Stomach (tissue), 9 donors: ENCODE measurements around the gene SLBP. TPM values are rescaled to one million over a fixed set of nuclear protein-coding genes. Genes with fewer than 3 reads are reported as not detected.

Experiments used
- DNase-seq, 2 donors: peaks; one replicate each; pipeline versions ENCODE4 v3.0.0 to v3.0.0-alpha.2; 2013 to 2019
- H3K27ac ChIP-seq, 5 donors: fragments of 200-600 bp in 4 of 5; sonication (generic) in 4 of 5; one replicate each; pipeline ENCODE4 v1.5.1; 2013 to 2019; ENCODE audit warnings: mild to moderate bottlenecking in 1 of 5, moderate library complexity in 1 of 5
- H3K27me3 ChIP-seq, 3 donors: fragments of 200-600 bp; sonication (generic); one replicate each; pipeline ENCODE4 v1.5.1; 2017 to 2019; ENCODE audit warnings: mixed run types in 1 of 3
- H3K36me3 ChIP-seq, 4 donors: fragments of 200-600 bp; sonication (generic); 1 replicate in 3 of 4; 2 replicates in 1 of 4; pipeline ENCODE4 v1.5.1; 2016 to 2019
- H3K4me1 ChIP-seq, 4 donors: fragments of 200-600 bp; sonication (generic); one replicate each; pipeline ENCODE4 v1.5.1; 2016 to 2019
- H3K4me3 ChIP-seq, 4 donors: fragments of 200-600 bp; sonication (generic) in 3 of 4; one replicate each; pipeline ENCODE4 v1.5.1; 2016 to 2019; ENCODE audit warnings: mild to moderate bottlenecking in 1 of 4
- H3K9me3 ChIP-seq, 4 donors: fragments of 200-600 bp; sonication (generic); one replicate each; pipeline ENCODE4 v1.5.1; 2016 to 2019
- CTCF ChIP-seq, 7 experiments: fragments of 450-650 bp in 4 of 7; fragments of 200-600 bp in 3 of 7; sonication (generic) in 3 of 7; IDR thresholded peaks; one replicate each; pipeline ENCODE4 v1.5.1; 2016 to 2019; ENCODE audit warnings: antibody characterized with exemption in 7 of 7, control low read depth in 2 of 7, mild to moderate bottlenecking in 1 of 7
- EP300 ChIP-seq: sonication (generic); formaldehyde crosslinking; IDR thresholded peaks from one replicate; pipeline ENCODE4 v1.6.1; 2017; ENCODE audit warnings: antibody characterized with exemption
- POLR2A ChIP-seq, 4 donors: fragments of 450-650 bp; IDR thresholded peaks; one replicate each; pipeline ENCODE4 v1.6.1; 2016; ENCODE audit warnings: antibody characterized with exemption in 4 of 4, control low read depth in 2 of 4, mild to moderate bottlenecking in 1 of 4, moderate library complexity in 1 of 4
- POLR2AphosphoS5 ChIP-seq, 3 donors: sonication (generic); formaldehyde crosslinking; IDR thresholded peaks; one replicate each; pipeline ENCODE4 v1.6.1; 2016; ENCODE audit warnings: antibody characterized with exemption in 3 of 3
- WGBS, 5 donors: extraction: QIAGEN DNeasy Blood & Tissue Kit in 3 of 5; methylation state at CpG; one replicate each; pipeline versions ENCODE4 v1.1.5 to v1.1.7; 2013 to 2018; 5-methylcytosine and 5-hydroxymethylcytosine counted together
- intact Hi-C: fragments of 100-400 bp; cut with DNase I; formaldehyde crosslinking; loops from one replicate; pipeline ENCODE4 v1.15.1; 2023; ENCODE audit warnings: low total_unique reads
- polyA plus RNA-seq, 3 donors: library from polyadenylated mRNA; stranded (reverse); fragments of 200-250 nt; gene quantifications; one replicate each; pipeline ENCODE4 v1.2.3, GENCODE V29; 2013
- total RNA-seq, 5 donors: library from RNA; depleted of rRNA; stranded (reverse); fragments of >200 nt; gene quantifications; one replicate each; pipeline versions ENCODE4 v1.1.0 to v1.2.3, GENCODE V29; 2014 to 2016
- donor health status: healthy with polysubstance abuse.
- donor health status: Bipolar disorder and iron deficiency.
- donor health status: healthy.

The SLBP gene
- total and polyA plus RNA-seq, 8 donors = 28.3 to 163 (median 38.1) TPM

GRCh38 chr4:1725521-1725920, 13.4 kb upstream of the SLBP start:
- no peak for TF ChIP-seq EP300
- no peak for TF ChIP-seq POLR2A (IDR thresholded peaks at IDR 0.05)
- no peak for TF ChIP-seq POLR2AphosphoS5 (IDR thresholded peaks at IDR 0.05)
- TF ChIP-seq CTCF (IDR thresholded peaks at IDR 0.05) = no peak
- peaks cover 38 to 73% (median 59%) of the 10 kb centered on the region in 4 donors for H3K4me1 ChIP-seq
- no peaks in the 10 kb centered on the region for H3K27me3 ChIP-seq
- WGBS, 5 donors = 90 to 97% (median 95%) methylated on average over 3 to 10 of the region's 10 CpGs
- peaks cover 0 to 37% (median 13%) of the 10 kb centered on the region in 4 donors for H3K36me3 ChIP-seq
- intact Hi-C loops = loop anchor here (5.0 kb wide), 1 partner anchor 33 kb away; no protein-coding TSS in a partner anchor
- H3K27ac ChIP-seq = peak overlapping the region in 1 of 5 donors; percentile 83
- no peak for DNase-seq
- no peaks in the 10 kb centered on the region for H3K9me3 ChIP-seq
- no peak overlapping the region for H3K4me3 ChIP-seq

GRCh38 chr4:1723131-1723801, 11.1 kb upstream of the SLBP start:
- Histone ChIP-seq H3K36me3 (peaks cover 0 to 26% (median 13%) of the 10 kb centered on the region in 4 donors), H3K9me3 (no peaks in the 10 kb centered on the region), H3K27me3 (no peaks in the 10 kb centered on the region), H3K27ac (peak overlapping the region; percentile 39 to 97 (median 77)), H3K4me3 (peak overlapping the region in 2 of 4 donors; percentile 9 to 23), H3K4me1 (peaks cover 54 to 72% (median 64%) of the 10 kb centered on the region in 4 donors)
- 70 to 84% (median 76%) methylated on average over 12 of the region's 12 CpGs for WGBS, 5 donors
- TF ChIP-seq POLR2AphosphoS5 (IDR thresholded peaks at IDR 0.05) (peak in 1 of 3 donors; percentile 12), CTCF (IDR thresholded peaks at IDR 0.05) (no peak), EP300 (no peak)
- intact Hi-C loops = no loop called here
- peak in 1 of 2 donors; percentile 48 for DNase-seq

- peaks cover 0 to 26% (median 14%) of the 10 kb centered on the region in 4 donors for H3K36me3 ChIP-seq
- peaks cover 52 to 72% (median 64%) of the 10 kb centered on the region in 4 donors for H3K4me1 ChIP-seq
- TF ChIP-seq CTCF (IDR thresholded peaks at IDR 0.05) = no peak
- TF ChIP-seq EP300 = no peak
- H3K27ac ChIP-seq = peak overlapping the region; percentile 8 to 97 (median 77)
- peak overlapping the region in 3 of 4 donors; percentile 79 to 89 (median 87) for H3K4me3 ChIP-seq
- no peaks in the 10 kb centered on the region for H3K9me3 ChIP-seq
- intact Hi-C loops = no loop called here
- WGBS, 5 donors = 37 to 46% (median 42%) methylated on average over 18 of the region's 18 CpGs
- H3K27me3 ChIP-seq = no peaks in the 10 kb centered on the region
- no peak for DNase-seq
These were observed 10.5 kb upstream of the SLBP start for GRCh38 chr4:1722551-1723118.

GRCh38 chr4:1721666-1722550, 9.8 kb upstream of the SLBP start:
- WGBS, 5 donors = 4 to 6% (median 5%) methylated on average over 31 to 60 of the region's 61 CpGs
- H3K27me3 ChIP-seq = no peaks in the 10 kb centered on the region
- peaks cover 0 to 32% (median 21%) of the 10 kb centered on the region in 4 donors for H3K36me3 ChIP-seq
- TF ChIP-seq POLR2A (IDR thresholded peaks at IDR 0.05) (no peak), POLR2AphosphoS5 (IDR thresholded peaks at IDR 0.05) (no peak), EP300 (no peak), CTCF (IDR thresholded peaks at IDR 0.05) (no peak)
- H3K4me3 ChIP-seq = peak overlapping the region; percentile 70 to 89 (median 83)
- peak overlapping the region in 4 of 5 donors; percentile 95 to 97 (median 96) for H3K27ac ChIP-seq
- DNase-seq = no peak
- intact Hi-C loops = no loop called here
- no peaks in the 10 kb centered on the region for H3K9me3 ChIP-seq
- H3K4me1 ChIP-seq = peaks cover 49 to 72% (median 64%) of the 10 kb centered on the region in 4 donors
